ENCODE measurements around the gene TTYH1. TPM values are rescaled to one million over a fixed set of nuclear protein-coding genes. Genes with fewer than 3 reads are reported as not detected.

Gene TTYH1
- total and polyA plus RNA-seq, 4 donors, result 0.05 to 0.46 (median 0.18) TPM; not detected in 1

- peaks cover 0 to 6% (median 0%) of the 10 kb centered on the region in 4 donors for H3K36me3 ChIP-seq (ENCODE audit: control insufficient read depth in 4 of 4, insufficient read depth in 4 of 4, low read length in 4 of 4)
- peak overlapping the region in 1 of 2 donors; percentile 72 for H3K9ac ChIP-seq (ENCODE audit: insufficient read depth in 1 of 2, low read length in 2 of 2)
- 1% methylated on average over 60 of the region's 60 CpGs for WGBS, 2 donors
- TF ChIP-seq CTCF (IDR thresholded peaks at IDR 0.05; ENCODE audit: control extremely low read depth, extremely low read depth), result no peak
- H3K4me3 ChIP-seq, result peak overlapping the region; percentile 58
- peak; percentile 66 to 76 (median 75) for DNase-seq
- no peak for ATAC-seq (ENCODE audit: insufficient read depth, low FRiP score)
- H3K27ac ChIP-seq (ENCODE audit: low read depth in 1 of 2, low read length in 1 of 2), result peak overlapping the region; percentile 67 to 73
- H3K27me3 ChIP-seq (ENCODE audit: control insufficient read depth in 3 of 3, insufficient read depth in 3 of 3, low read length in 2 of 3), result no peaks in the 10 kb centered on the region
- H3K9me3 ChIP-seq (ENCODE audit: control insufficient read depth in 4 of 4, insufficient read depth in 3 of 4, low read length in 3 of 4), result no peaks in the 10 kb centered on the region
- peaks cover 0 to 35% (median 20%) of the 10 kb centered on the region in 5 donors for H3K4me1 ChIP-seq (ENCODE audit: control insufficient read depth in 5 of 5, insufficient read depth in 5 of 5, low read length in 5 of 5)
Observed at GRCh38 chr19:54470991-54471782, 55.9 kb downstream of the TTYH1 start.

- no peak for TF ChIP-seq CTCF (IDR thresholded peaks at IDR 0.05; ENCODE audit: control extremely low read depth, extremely low read depth)
- H3K36me3 ChIP-seq (ENCODE audit: control insufficient read depth in 4 of 4, insufficient read depth in 4 of 4, low read length in 4 of 4), result peaks cover 0 to 6% (median 0%) of the 10 kb centered on the region in 4 donors
- no peak within 1 kb of the TSS for H3K4me3 ChIP-seq
- H3K4me1 ChIP-seq (ENCODE audit: control insufficient read depth in 5 of 5, insufficient read depth in 5 of 5, low read length in 5 of 5), result peaks cover 0 to 35% (median 20%) of the 10 kb centered on the region in 5 donors
- H3K9ac ChIP-seq (ENCODE audit: insufficient read depth in 1 of 2, low read length in 2 of 2), result peak within 1 kb of the TSS; percentile 5 to 73
- DNase-seq (peak; percentile 96 to 97 (median 97)), ATAC-seq (ENCODE audit: insufficient read depth, low FRiP score) (peak; percentile 78)
- no peaks in the 10 kb centered on the region for H3K9me3 ChIP-seq (ENCODE audit: control insufficient read depth in 4 of 4, insufficient read depth in 3 of 4, low read length in 3 of 4)
- 9 to 10% methylated on average over 14 of the region's 14 CpGs for WGBS, 2 donors
- peak within 1 kb of the TSS; percentile 59 to 76 for H3K27ac ChIP-seq (ENCODE audit: low read depth in 1 of 2, low read length in 1 of 2)
- H3K27me3 ChIP-seq (ENCODE audit: control insufficient read depth in 3 of 3, insufficient read depth in 3 of 3, low read length in 2 of 3), result no peaks in the 10 kb centered on the region
Observed at GRCh38 chr19:54473071-54473891, 58.0 kb downstream of the TTYH1 start, which contains the start of gene CDC42EP5. TSS of gene CDC42EP5 (minus strand) at chr19:54473296. CDS start at chr19:54465547, 7,749 bp downstream.

GRCh38 chr19:54473892-54474372 is 58.7 kb downstream of the TTYH1 start:
- ATAC-seq (ENCODE audit: insufficient read depth, low FRiP score), result no peak
- H3K4me3 ChIP-seq, result no peak overlapping the region
- peaks cover 0 to 6% (median 0%) of the 10 kb centered on the region in 4 donors for H3K36me3 ChIP-seq (ENCODE audit: control insufficient read depth in 4 of 4, insufficient read depth in 4 of 4, low read length in 4 of 4)
- DNase-seq, result peak in 1 of 3 donors; percentile 55
- H3K27me3 ChIP-seq (ENCODE audit: control insufficient read depth in 3 of 3, insufficient read depth in 3 of 3, low read length in 2 of 3), result no peaks in the 10 kb centered on the region
- TF ChIP-seq CTCF (IDR thresholded peaks at IDR 0.05; ENCODE audit: control extremely low read depth, extremely low read depth), result no peak
- peaks cover 0 to 37% (median 20%) of the 10 kb centered on the region in 5 donors for H3K4me1 ChIP-seq (ENCODE audit: control insufficient read depth in 5 of 5, insufficient read depth in 5 of 5, low read length in 5 of 5)
- no peaks in the 10 kb centered on the region for H3K9me3 ChIP-seq (ENCODE audit: control insufficient read depth in 4 of 4, insufficient read depth in 3 of 4, low read length in 3 of 4)
- 68 to 82% methylated on average over 6 of the region's 6 CpGs for WGBS, 2 donors
- H3K27ac ChIP-seq (ENCODE audit: low read depth in 1 of 2, low read length in 1 of 2), result peak overlapping the region in 1 of 2 donors; percentile 76
- H3K9ac ChIP-seq (ENCODE audit: insufficient read depth in 1 of 2, low read length in 2 of 2), result peak overlapping the region in 1 of 2 donors; percentile 73

All from lung (tissue), 12 donors.